Activated naive CD4-positive, alpha-beta T cell treated with anti-CD3 and anti-CD28 coated beads, Interleukin-2, amount 50 U/mL, for 24 hours (primary cell): ENCODE measurements around the gene OR11G2.
"Not testable (repeated sequence)": the region's sequence is repeated elsewhere in the genome, so short reads cannot be mapped to it uniquely, and the experiment has no call there.

Experiments
- H3K27ac Mint-ChIP-seq: one replicate; pipeline ENCODE4 v1.8.0; 2021; ENCODE audit warnings: mild to moderate bottlenecking, mixed read lengths
- H3K27me3 Mint-ChIP-seq: one replicate; pipeline ENCODE4 v1.8.0; 2021; ENCODE audit warnings: mixed read lengths
- H3K36me3 Mint-ChIP-seq: one replicate; pipeline ENCODE4 v1.8.0; 2021; ENCODE audit warnings: mixed read lengths
- H3K4me1 Mint-ChIP-seq: one replicate; pipeline ENCODE4 v1.8.0; 2021; ENCODE audit warnings: mixed read lengths
- H3K4me3 Mint-ChIP-seq: one replicate; pipeline ENCODE4 v1.8.0; 2021; ENCODE audit warnings: mild to moderate bottlenecking, mixed read lengths
- H3K9me3 Mint-ChIP-seq: one replicate; pipeline ENCODE4 v1.8.0; 2021; ENCODE audit warnings: mixed read lengths

The OR11G2 gene

GRCh38 chr14:20190596-20190995, at the start of gene OR11G2:
Gene OR11G2 (plus strand): TSS chr14:20190896. CDS start chr14:20197438, 6,542 bp downstream.
- H3K4me1 Mint-ChIP-seq = no peaks in the 10 kb centered on the region
- no peaks in the 10 kb centered on the region for H3K36me3 Mint-ChIP-seq
- no peaks in the 10 kb centered on the region for H3K9me3 Mint-ChIP-seq
- peaks cover 9% of the 10 kb centered on the region for H3K27me3 Mint-ChIP-seq
- H3K27ac Mint-ChIP-seq = no peak within 1 kb of the TSS
- no peak within 1 kb of the TSS for H3K4me3 Mint-ChIP-seq

GRCh38 chr14:20143911-20144310, 46.8 kb upstream of the OR11G2 start:
- Mint-ChIP-seq H3K4me1 (no peaks in the 10 kb centered on the region), H3K36me3 (no peaks in the 10 kb centered on the region), H3K9me3 (peaks cover 4% of the 10 kb centered on the region), H3K4me3 (no peak overlapping the region), H3K27me3 (peaks cover 15% of the 10 kb centered on the region), H3K27ac (no peak overlapping the region)

- peaks cover 11% of the 10 kb centered on the region for H3K9me3 Mint-ChIP-seq
- H3K4me3 Mint-ChIP-seq = no peak overlapping the region
- H3K36me3 Mint-ChIP-seq = no peaks in the 10 kb centered on the region
- peaks cover 18% of the 10 kb centered on the region for H3K27me3 Mint-ChIP-seq
- H3K4me1 Mint-ChIP-seq = no peaks in the 10 kb centered on the region
- no peak overlapping the region for H3K27ac Mint-ChIP-seq
Observed at GRCh38 chr14:20144820-20145219, 45.9 kb upstream of the OR11G2 start.

- Mint-ChIP-seq H3K27ac (no peak overlapping the region), H3K4me1 (no peaks in the 10 kb centered on the region), H3K27me3 (peaks cover 10% of the 10 kb centered on the region), H3K9me3 (peaks cover 31% of the 10 kb centered on the region), H3K4me3 (no peak overlapping the region), H3K36me3 (peaks cover 5% of the 10 kb centered on the region)
Observed at GRCh38 chr14:20164462-20164861, 26.2 kb upstream of the OR11G2 start.

GRCh38 chr14:20167091-20167490, 23.6 kb upstream of the OR11G2 start:
- Mint-ChIP-seq H3K4me1 (no peaks in the 10 kb centered on the region), H3K27me3 (peaks cover 14% of the 10 kb centered on the region), H3K9me3 (peaks cover 31% of the 10 kb centered on the region), H3K36me3 (peaks cover 5% of the 10 kb centered on the region), H3K27ac (no peak overlapping the region), H3K4me3 (no peak overlapping the region)

GRCh38 chr14:20169852-20170251, 20.8 kb upstream of the OR11G2 start:
- not testable (repeated sequence) for H3K4me1 Mint-ChIP-seq, H3K27ac Mint-ChIP-seq, H3K4me3 Mint-ChIP-seq, H3K36me3 Mint-ChIP-seq
- H3K9me3 Mint-ChIP-seq = peaks cover 19% of the 10 kb centered on the region
- peaks cover 14% of the 10 kb centered on the region for H3K27me3 Mint-ChIP-seq

GRCh38 chr14:20174205-20174604, 16.5 kb upstream of the OR11G2 start:
- H3K36me3 Mint-ChIP-seq, H3K27ac Mint-ChIP-seq, H3K9me3 Mint-ChIP-seq, H3K27me3 Mint-ChIP-seq, H3K4me3 Mint-ChIP-seq, H3K4me1 Mint-ChIP-seq: not testable (repeated sequence)

GRCh38 chr14:20176330-20176729, 14.4 kb upstream of the OR11G2 start:
- Mint-ChIP-seq H3K4me1 (no peaks in the 10 kb centered on the region), H3K27me3 (peaks cover 2% of the 10 kb centered on the region), H3K27ac (no peak overlapping the region), H3K9me3 (no peaks in the 10 kb centered on the region), H3K36me3 (no peaks in the 10 kb centered on the region), H3K4me3 (no peak overlapping the region)

- Mint-ChIP-seq H3K4me3 (no peak overlapping the region), H3K9me3 (no peaks in the 10 kb centered on the region), H3K27me3 (peaks cover 4% of the 10 kb centered on the region), H3K4me1 (no peaks in the 10 kb centered on the region), H3K36me3 (no peaks in the 10 kb centered on the region), H3K27ac (no peak overlapping the region)
Observed at GRCh38 chr14:20177433-20177974, 13.2 kb upstream of the OR11G2 start.

- Mint-ChIP-seq H3K4me1 (no peaks in the 10 kb centered on the region), H3K4me3 (no peak overlapping the region)
Observed at GRCh38 chr14:20179218-20179617, 11.5 kb upstream of the OR11G2 start.

GRCh38 chr14:20179880-20180279, 10.8 kb upstream of the OR11G2 start:
- peaks cover 4% of the 10 kb centered on the region for H3K27me3 Mint-ChIP-seq
- H3K27ac Mint-ChIP-seq = no peak overlapping the region
- H3K4me3 Mint-ChIP-seq = no peak overlapping the region
- H3K4me1 Mint-ChIP-seq = no peaks in the 10 kb centered on the region
- no peaks in the 10 kb centered on the region for H3K36me3 Mint-ChIP-seq
- H3K9me3 Mint-ChIP-seq = no peaks in the 10 kb centered on the region

More at GRCh38 chr14:20179218-20179617, 11.5 kb upstream of the OR11G2 start:
- peaks cover 4% of the 10 kb centered on the region for H3K27me3 Mint-ChIP-seq
- no peaks in the 10 kb centered on the region for H3K9me3 Mint-ChIP-seq
- no peaks in the 10 kb centered on the region for H3K36me3 Mint-ChIP-seq
- no peak overlapping the region for H3K27ac Mint-ChIP-seq

- peaks cover 5% of the 10 kb centered on the region for H3K27me3 Mint-ChIP-seq
Observed at GRCh38 chr14:20180486-20180885, 10.2 kb upstream of the OR11G2 start.

GRCh38 chr14:20184181-20184580, 6.5 kb upstream of the OR11G2 start:
- Mint-ChIP-seq H3K36me3 (no peaks in the 10 kb centered on the region), H3K4me1 (no peaks in the 10 kb centered on the region), H3K4me3 (no peak overlapping the region), H3K27me3 (peaks cover 6% of the 10 kb centered on the region), H3K9me3 (no peaks in the 10 kb centered on the region), H3K27ac (no peak overlapping the region)

More at GRCh38 chr14:20180486-20180885, 10.2 kb upstream of the OR11G2 start:
- H3K4me1 Mint-ChIP-seq = no peaks in the 10 kb centered on the region
- no peak overlapping the region for H3K27ac Mint-ChIP-seq
- no peak overlapping the region for H3K4me3 Mint-ChIP-seq
- no peaks in the 10 kb centered on the region for H3K9me3 Mint-ChIP-seq
- no peaks in the 10 kb centered on the region for H3K36me3 Mint-ChIP-seq

GRCh38 chr14:20191396-20191795, 700 bp downstream of the OR11G2 start:
- Mint-ChIP-seq H3K27ac (no peak overlapping the region), H3K4me3 (no peak overlapping the region), H3K27me3 (peaks cover 8% of the 10 kb centered on the region), H3K4me1 (no peaks in the 10 kb centered on the region), H3K36me3 (no peaks in the 10 kb centered on the region), H3K9me3 (no peaks in the 10 kb centered on the region)

GRCh38 chr14:20194101-20194500, 3.4 kb downstream of the OR11G2 start:
- no peak overlapping the region for H3K4me3 Mint-ChIP-seq
- H3K36me3 Mint-ChIP-seq = no peaks in the 10 kb centered on the region
- H3K27me3 Mint-ChIP-seq = peaks cover 12% of the 10 kb centered on the region
- no peaks in the 10 kb centered on the region for H3K4me1 Mint-ChIP-seq
- no peaks in the 10 kb centered on the region for H3K9me3 Mint-ChIP-seq
- H3K27ac Mint-ChIP-seq = no peak overlapping the region

GRCh38 chr14:20195170-20195569, 4.5 kb downstream of the OR11G2 start:
- not testable (repeated sequence) for H3K36me3 Mint-ChIP-seq
- peaks cover 12% of the 10 kb centered on the region for H3K27me3 Mint-ChIP-seq

GRCh38 chr14:20195911-20196310, 5.2 kb downstream of the OR11G2 start:
- H3K4me1 Mint-ChIP-seq = no peaks in the 10 kb centered on the region
- H3K27me3 Mint-ChIP-seq = peaks cover 12% of the 10 kb centered on the region
- H3K27ac Mint-ChIP-seq = no peak overlapping the region
- H3K4me3 Mint-ChIP-seq = no peak overlapping the region
- no peaks in the 10 kb centered on the region for H3K36me3 Mint-ChIP-seq
- no peaks in the 10 kb centered on the region for H3K9me3 Mint-ChIP-seq

More at GRCh38 chr14:20195170-20195569, 4.5 kb downstream of the OR11G2 start:
- not testable (repeated sequence) for H3K27ac Mint-ChIP-seq, H3K4me1 Mint-ChIP-seq, H3K9me3 Mint-ChIP-seq, H3K4me3 Mint-ChIP-seq
